Measurements from ENCODE around the gene ADRB1.

Gene ADRB1

DNA sequence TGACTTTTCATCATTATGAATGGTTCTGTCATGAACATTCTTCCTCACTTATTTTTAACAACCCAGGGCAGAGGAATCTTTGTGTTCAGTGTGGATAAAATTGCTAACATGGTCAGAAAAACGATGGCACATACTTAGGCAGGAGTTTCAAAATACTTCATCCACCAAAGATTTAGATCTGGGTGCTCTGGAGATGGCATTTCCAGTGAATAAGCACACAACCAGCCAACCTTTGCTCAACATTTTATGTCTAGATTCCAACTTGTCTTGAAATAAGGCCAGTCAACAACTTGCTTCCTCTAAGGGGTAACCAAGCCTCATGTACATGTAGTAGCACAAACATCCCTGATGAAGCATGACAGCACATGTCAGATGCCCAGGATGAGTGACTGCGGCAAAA, 33.4 kb upstream of the ADRB1 start:
- no peaks in the 10 kb centered on the region for H3K36me3 ChIP-seq
- H3K9me3 ChIP-seq (replicated peaks in 1 of 11) = peaks cover 2 to 20% (median 8%) of the 10 kb centered on the region in 11 experiments; a peak in 20 of 22 replicates
- no peaks in the 10 kb centered on the region for H4K20me1 ChIP-seq
- no peak overlapping the region for H3K9ac ChIP-seq
- no peak overlapping the region for H3K4me3 ChIP-seq
- H3K4me1 ChIP-seq = peaks cover 0 to 6% (median 0%) of the 10 kb centered on the region in 10 experiments; a peak in 2 of 20 replicates
- TF ChIP-seq Cebpa-rat (IDR thresholded peaks at IDR 0.05) = no peak
- no peak overlapping the region for H3K4me2 ChIP-seq
- no peaks in the 10 kb centered on the region for H3K27me3 ChIP-seq
- H3K27ac ChIP-seq = no peak overlapping the region

GRCh38 chr10:114012650-114013049, 31.0 kb upstream of the ADRB1 start:
- peaks cover 13 to 36% (median 20%) of the 10 kb centered on the region in 11 experiments for H3K9me3 ChIP-seq (replicated peaks in 1 of 11)
- H3K4me2 ChIP-seq = no peak overlapping the region
- no peak overlapping the region for H3K9ac ChIP-seq
- H3K4me1 ChIP-seq = peaks cover 5 to 11% (median 10%) of the 10 kb centered on the region in 10 experiments
- no peak for TF ChIP-seq Cebpa-rat (IDR thresholded peaks at IDR 0.05)
- no peaks in the 10 kb centered on the region for H3K27me3 ChIP-seq
- no peaks in the 10 kb centered on the region for H4K20me1 ChIP-seq
- no peak overlapping the region for H3K4me3 ChIP-seq
- no peaks in the 10 kb centered on the region for H3K36me3 ChIP-seq
- H3K27ac ChIP-seq = no peak overlapping the region

DNA sequence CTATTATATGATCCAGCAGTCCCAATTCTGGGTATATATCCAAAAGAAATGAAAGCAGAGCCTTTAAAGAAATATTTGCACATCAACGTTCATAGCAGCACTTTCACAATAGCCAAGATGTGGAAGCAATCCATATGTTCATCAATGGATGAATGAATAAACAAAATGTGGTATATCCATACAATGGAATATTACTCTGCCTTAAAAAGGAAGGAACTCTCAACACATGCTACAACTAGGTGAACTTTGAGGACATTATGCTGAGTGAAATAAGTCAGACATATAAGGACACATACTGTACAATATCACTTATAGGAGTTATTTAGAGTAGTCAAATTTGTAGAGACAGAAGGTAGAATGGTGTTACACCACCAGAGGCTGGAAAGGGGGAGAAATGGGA, 28.0 kb upstream of the ADRB1 start:
- Histone ChIP-seq H3K9ac (no peak overlapping the region), H3K4me1 (peaks cover 16 to 33% (median 26%) of the 10 kb centered on the region in 10 experiments), H3K4me2 (no peak overlapping the region), H4K20me1 (no peaks in the 10 kb centered on the region), H3K4me3 (no peak overlapping the region), H3K9me3 (replicated peaks in 1 of 11) (peaks cover 13 to 46% (median 20%) of the 10 kb centered on the region in 11 experiments), H3K36me3 (no peaks in the 10 kb centered on the region), H3K27ac (no peak overlapping the region), H3K27me3 (no peaks in the 10 kb centered on the region)
- no peak for TF ChIP-seq Cebpa-rat (IDR thresholded peaks at IDR 0.05)

DNA sequence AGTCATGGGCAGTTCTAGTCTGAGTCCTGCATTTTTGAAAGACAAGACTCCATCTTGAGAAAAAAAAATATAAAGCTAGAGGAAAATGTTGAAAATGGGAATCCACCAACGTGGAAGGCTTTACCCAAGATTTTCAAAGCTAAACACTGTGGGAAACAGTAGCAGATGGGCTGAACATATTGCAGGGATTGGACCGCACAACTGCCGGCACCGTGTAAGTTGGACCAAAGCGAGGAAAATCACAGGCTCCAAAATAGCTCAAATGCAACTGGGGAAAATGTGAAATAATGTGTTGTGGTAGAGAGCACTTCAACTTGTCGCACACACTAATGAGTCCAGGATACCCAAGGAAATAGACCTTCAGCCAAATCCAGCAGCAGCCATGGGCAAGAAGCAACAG, 26.4 kb upstream of the ADRB1 start:
- Histone ChIP-seq H3K36me3 (no peaks in the 10 kb centered on the region), H3K9me3 (replicated peaks in 1 of 11) (peaks cover 13 to 45% (median 19%) of the 10 kb centered on the region in 11 experiments), H4K20me1 (no peaks in the 10 kb centered on the region), H3K4me1 (peaks cover 28 to 42% (median 36%) of the 10 kb centered on the region in 10 experiments), H3K27ac (peak overlapping the region in 8 of 11 experiments; percentile 27 to 82 (median 68); a peak in 14 of 22 replicates), H3K27me3 (peaks cover 0 to 6% (median 0%) of the 10 kb centered on the region in 11 experiments; a peak in 1 of 22 replicates), H3K4me3 (no peak overlapping the region), H3K9ac (peak overlapping the region in 5 of 11 experiments; percentile 4 to 71 (median 63); a peak in 9 of 22 replicates), H3K4me2 (peak overlapping the region; percentile 46 to 84 (median 79))
- no peak for TF ChIP-seq Cebpa-rat (IDR thresholded peaks at IDR 0.05)

- Histone ChIP-seq H4K20me1 (no peaks in the 10 kb centered on the region), H3K27me3 (peaks cover 0 to 6% (median 0%) of the 10 kb centered on the region in 11 experiments; a peak in 1 of 22 replicates), H3K9ac (peak overlapping the region in 5 of 11 experiments; percentile 32 to 71 (median 63); a peak in 10 of 22 replicates), H3K9me3 (replicated peaks in 1 of 11) (peaks cover 13 to 45% (median 16%) of the 10 kb centered on the region in 11 experiments), H3K27ac (peak overlapping the region in 8 of 11 experiments; percentile 27 to 82 (median 69); a peak in 15 of 22 replicates), H3K4me1 (peaks cover 31 to 48% (median 40%) of the 10 kb centered on the region in 10 experiments), H3K4me2 (peak overlapping the region; percentile 46 to 84 (median 79)), H3K4me3 (no peak overlapping the region), H3K36me3 (no peaks in the 10 kb centered on the region)
- TF ChIP-seq Cebpa-rat (IDR thresholded peaks at IDR 0.05) = no peak
Measured at GRCh38 chr10:114017873-114018272, 25.8 kb upstream of the ADRB1 start.

DNA sequence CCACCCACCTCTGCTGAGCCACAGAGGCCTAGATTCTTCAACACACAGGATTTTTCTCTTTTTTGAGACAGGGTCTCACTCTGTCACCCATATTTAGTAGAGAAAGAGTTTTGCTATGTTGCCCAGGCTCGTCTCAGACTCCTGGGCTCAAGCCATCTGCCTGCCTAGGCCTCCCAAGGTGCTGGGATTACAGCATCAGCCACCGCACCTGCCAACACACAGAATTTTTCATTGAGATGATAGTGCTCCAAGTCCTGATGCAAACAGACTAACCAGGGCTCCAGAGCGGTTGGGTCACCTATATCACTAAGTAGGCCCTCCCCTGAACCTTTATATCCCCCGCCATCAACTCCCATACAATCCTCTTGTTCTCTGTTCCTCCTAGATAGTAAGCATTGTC, 24.4 kb upstream of the ADRB1 start:
- no peak overlapping the region for H3K4me3 ChIP-seq
- peaks cover 44 to 62% (median 53%) of the 10 kb centered on the region in 10 experiments for H3K4me1 ChIP-seq
- H3K4me2 ChIP-seq = peak overlapping the region in 6 of 11 experiments; percentile 4 to 84 (median 80); a peak in 6 of 22 replicates
- peak overlapping the region in 5 of 11 experiments; percentile 55 to 82 (median 79); a peak in 8 of 22 replicates for H3K27ac ChIP-seq
- H3K36me3 ChIP-seq = no peaks in the 10 kb centered on the region
- H3K9ac ChIP-seq = no peak overlapping the region
- peaks cover 13 to 39% (median 16%) of the 10 kb centered on the region in 11 experiments for H3K9me3 ChIP-seq (replicated peaks in 1 of 11)
- peaks cover 0 to 6% (median 0%) of the 10 kb centered on the region in 11 experiments; a peak in 1 of 22 replicates for H3K27me3 ChIP-seq
- no peaks in the 10 kb centered on the region for H4K20me1 ChIP-seq
- no peak for TF ChIP-seq Cebpa-rat (IDR thresholded peaks at IDR 0.05)

GRCh38 chr10:114021154-114021553, 22.5 kb upstream of the ADRB1 start:
- H3K27ac ChIP-seq = peak overlapping the region in 5 of 11 experiments; percentile 0 to 25 (median 12); a peak in 2 of 22 replicates
- TF ChIP-seq Cebpa-rat (IDR thresholded peaks at IDR 0.05) = no peak
- peaks cover 0 to 6% (median 0%) of the 10 kb centered on the region in 11 experiments; a peak in 1 of 22 replicates for H3K27me3 ChIP-seq
- no peak overlapping the region for H3K4me3 ChIP-seq
- H3K4me2 ChIP-seq = peak overlapping the region in 10 of 11 experiments; percentile 5 to 82 (median 44); a peak in 16 of 22 replicates
- H3K4me1 ChIP-seq = peaks cover 61 to 77% (median 70%) of the 10 kb centered on the region in 10 experiments
- H3K9me3 ChIP-seq (replicated peaks in 1 of 11) = peaks cover 1 to 26% (median 4%) of the 10 kb centered on the region in 11 experiments; a peak in 18 of 22 replicates
- H3K9ac ChIP-seq = no peak overlapping the region
- H4K20me1 ChIP-seq = no peaks in the 10 kb centered on the region
- H3K36me3 ChIP-seq = no peaks in the 10 kb centered on the region

GRCh38 chr10:114021717-114022680, 21.7 kb upstream of the ADRB1 start:
- H3K4me2 ChIP-seq = peak overlapping the region in 9 of 11 experiments; percentile 38 to 92 (median 88); a peak in 15 of 22 replicates
- H3K27me3 ChIP-seq = peaks cover 0 to 6% (median 0%) of the 10 kb centered on the region in 11 experiments; a peak in 1 of 22 replicates
- H3K27ac ChIP-seq = peak overlapping the region in 6 of 11 experiments; percentile 0 to 98 (median 56); a peak in 6 of 22 replicates
- TF ChIP-seq Cebpa-rat (IDR thresholded peaks at IDR 0.05) = no peak
- no peak overlapping the region for H3K4me3 ChIP-seq
- peaks cover 65 to 82% (median 75%) of the 10 kb centered on the region in 10 experiments for H3K4me1 ChIP-seq
- H4K20me1 ChIP-seq = no peaks in the 10 kb centered on the region
- peaks cover 0 to 19% (median 0%) of the 10 kb centered on the region in 11 experiments; a peak in 2 of 22 replicates for H3K9me3 ChIP-seq (replicated peaks in 1 of 11)
- no peak overlapping the region for H3K9ac ChIP-seq
- no peaks in the 10 kb centered on the region for H3K36me3 ChIP-seq

Data from BLaER1 treated with 17β-estradiol and CSF1 and Interleukin-3, amounts not matched to agents 10 nM and 100 nM (cell line).